Stomach smooth muscle (tissue), 2 donors: Measurements from ENCODE around the gene MEIOC.
"Not testable (repeated sequence)": the region's sequence is repeated elsewhere in the genome, so short reads cannot be mapped to it uniquely, and the experiment has no call there.

Experiments used
- H3K27ac ChIP-seq: one replicate; pipeline ENCODE4 v1.7.0; 2013; ENCODE audit warnings: mild to moderate bottlenecking, low read length, inconsistent platforms
- H3K27me3 ChIP-seq, 2 donors: one replicate each; pipeline ENCODE4 v1.7.0; 2013; ENCODE audit warnings: low read length in 2 of 2; ENCODE audit not compliant: insufficient read depth in 2 of 2, control insufficient read depth in 1 of 2
- H3K36me3 ChIP-seq, 2 donors: one replicate each; pipeline ENCODE4 v1.7.0; 2013; ENCODE audit warnings: low read length in 2 of 2; ENCODE audit not compliant: control insufficient read depth in 2 of 2, insufficient read depth in 2 of 2
- H3K4me1 ChIP-seq: one replicate; pipeline ENCODE4 v1.7.0; 2013; ENCODE audit warnings: low read length; ENCODE audit not compliant: control insufficient read depth, insufficient read depth
- H3K4me3 ChIP-seq, 2 donors: one replicate each; pipeline ENCODE4 v1.7.0; 2013; ENCODE audit warnings: low read length in 2 of 2
- H3K9ac ChIP-seq, 2 donors: one replicate each; pipeline ENCODE4 v1.7.0; 2013; ENCODE audit warnings: low read length in 2 of 2, mild to moderate bottlenecking in 1 of 2
- H3K9me3 ChIP-seq, 2 donors: one replicate each; pipeline ENCODE4 v1.7.0; 2013; ENCODE audit warnings: low read length in 2 of 2; ENCODE audit not compliant: control insufficient read depth in 2 of 2
- donor health status: healthy.
- donor health status: Pancreatic carcinoma.

Gene MEIOC

GRCh38 chr17:44628243-44629188, 27.8 kb upstream of the MEIOC start:
- no peak overlapping the region for H3K4me3 ChIP-seq
- H3K9ac ChIP-seq: no peak overlapping the region
- no peak overlapping the region for H3K27ac ChIP-seq
- no peaks in the 10 kb centered on the region for H3K4me1 ChIP-seq
- H3K9me3 ChIP-seq: peaks cover 0 to under 1% of the 10 kb centered on the region in 2 donors
- no peaks in the 10 kb centered on the region for H3K27me3 ChIP-seq
- H3K36me3 ChIP-seq: no peaks in the 10 kb centered on the region

- no peak overlapping the region for H3K27ac ChIP-seq
- H3K9ac ChIP-seq: no peak overlapping the region
- H3K36me3 ChIP-seq: no peaks in the 10 kb centered on the region
- no peaks in the 10 kb centered on the region for H3K4me1 ChIP-seq
- H3K4me3 ChIP-seq: no peak overlapping the region
- no peaks in the 10 kb centered on the region for H3K27me3 ChIP-seq
- H3K9me3 ChIP-seq: no peaks in the 10 kb centered on the region
Measured at GRCh38 chr17:44629314-44629713, 27.0 kb upstream of the MEIOC start.

DNA sequence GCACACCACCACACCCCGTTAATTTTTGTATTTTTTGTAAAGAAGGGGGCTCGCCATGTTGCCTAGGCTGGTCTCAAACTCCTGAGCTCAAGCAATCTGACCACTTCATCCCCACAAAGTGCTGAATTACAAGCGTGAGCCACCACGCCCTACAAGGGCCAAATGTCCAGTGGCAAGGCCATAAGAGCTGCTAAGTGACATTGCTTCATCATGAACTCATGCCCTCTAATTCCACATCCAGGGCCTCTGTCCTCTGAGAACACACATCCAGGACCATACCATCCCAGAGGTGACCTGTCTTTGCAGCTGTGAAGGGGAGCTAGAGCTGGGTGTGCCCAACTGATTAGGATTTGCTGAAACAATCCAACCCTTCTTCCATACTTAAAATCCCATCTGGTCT, 25.6 kb upstream of the MEIOC start:
- no peak overlapping the region for H3K9ac ChIP-seq
- no peak overlapping the region for H3K27ac ChIP-seq
- no peaks in the 10 kb centered on the region for H3K9me3 ChIP-seq
- H3K36me3 ChIP-seq: no peaks in the 10 kb centered on the region
- H3K4me1 ChIP-seq: no peaks in the 10 kb centered on the region
- no peaks in the 10 kb centered on the region for H3K27me3 ChIP-seq
- H3K4me3 ChIP-seq: no peak overlapping the region

DNA sequence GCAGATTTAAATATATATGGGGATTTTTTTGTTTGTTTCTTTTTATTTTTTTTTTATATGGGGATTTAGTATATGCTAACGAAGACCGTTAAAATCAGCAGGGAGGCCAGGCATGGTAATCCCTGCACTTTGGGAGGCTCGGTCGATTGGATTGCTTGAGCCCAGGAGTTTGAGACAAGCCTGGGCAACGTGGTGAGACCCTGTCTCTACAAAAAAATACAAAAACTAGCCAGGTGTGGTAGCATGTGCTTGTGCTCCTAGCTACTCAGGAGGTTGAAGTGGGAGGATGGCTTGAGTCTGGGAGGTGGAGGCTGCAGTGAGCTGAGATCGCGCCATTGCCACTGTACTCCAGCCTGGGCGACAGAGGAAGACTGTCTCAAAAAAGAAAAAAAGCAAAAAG, 22.3 kb upstream of the MEIOC start:
- Histone ChIP-seq H3K27me3 (peaks cover 0 to 2% of the 10 kb centered on the region in 2 donors), H3K36me3 (no peaks in the 10 kb centered on the region), H3K4me1 (no peaks in the 10 kb centered on the region), H3K9ac (no peak overlapping the region), H3K9me3 (no peaks in the 10 kb centered on the region), H3K4me3 (no peak overlapping the region), H3K27ac (no peak overlapping the region)

- not testable (repeated sequence) for H3K4me1 ChIP-seq, H3K4me3 ChIP-seq, H3K36me3 ChIP-seq, H3K9ac ChIP-seq, H3K27ac ChIP-seq, H3K27me3 ChIP-seq, H3K9me3 ChIP-seq
Measured at GRCh38 chr17:44634401-44634800, 21.9 kb upstream of the MEIOC start.

- H3K27ac ChIP-seq: no peak overlapping the region
- H3K4me1 ChIP-seq: no peaks in the 10 kb centered on the region
- H3K27me3 ChIP-seq: peaks cover 0 to 2% of the 10 kb centered on the region in 2 donors
- no peaks in the 10 kb centered on the region for H3K9me3 ChIP-seq
- H3K4me3 ChIP-seq: no peak overlapping the region
- H3K9ac ChIP-seq: no peak overlapping the region
- H3K36me3 ChIP-seq: no peaks in the 10 kb centered on the region
Measured at GRCh38 chr17:44636562-44636961, 19.7 kb upstream of the MEIOC start.

DNA sequence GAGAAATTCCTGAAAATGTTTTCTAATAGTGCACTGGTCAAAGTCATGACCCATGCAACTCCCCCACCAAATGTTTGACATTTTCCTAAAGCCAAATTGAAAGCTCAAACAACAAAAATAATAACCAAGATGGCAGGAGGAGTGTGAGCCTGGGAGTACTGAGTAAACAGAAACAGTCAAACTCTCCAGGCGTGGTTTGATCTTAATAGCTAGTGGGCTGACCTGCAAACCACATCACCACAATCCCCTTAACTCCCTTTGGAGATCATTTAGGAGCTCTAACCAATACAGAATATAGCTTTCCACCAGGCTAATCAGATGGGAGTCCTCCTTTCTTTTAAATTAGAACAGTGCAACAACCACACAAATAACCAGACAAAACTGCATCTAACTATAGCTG, 19.2 kb upstream of the MEIOC start:
- Histone ChIP-seq H3K27ac (no peak overlapping the region), H3K36me3 (no peaks in the 10 kb centered on the region), H3K4me3 (no peak overlapping the region), H3K9me3 (no peaks in the 10 kb centered on the region), H3K4me1 (no peaks in the 10 kb centered on the region), H3K27me3 (peaks cover 0 to 2% of the 10 kb centered on the region in 2 donors), H3K9ac (no peak overlapping the region)

GRCh38 chr17:44642834-44643233, 13.4 kb upstream of the MEIOC start:
- H3K4me3 ChIP-seq: no peak overlapping the region
- no peaks in the 10 kb centered on the region for H3K36me3 ChIP-seq
- no peak overlapping the region for H3K9ac ChIP-seq
- no peaks in the 10 kb centered on the region for H3K9me3 ChIP-seq
- H3K27ac ChIP-seq: no peak overlapping the region
- no peaks in the 10 kb centered on the region for H3K27me3 ChIP-seq
- peaks cover 2% of the 10 kb centered on the region for H3K4me1 ChIP-seq

GRCh38 chr17:44645341-44645740, 10.9 kb upstream of the MEIOC start:
- Histone ChIP-seq H3K36me3 (no peaks in the 10 kb centered on the region), H3K9ac (no peak overlapping the region), H3K9me3 (no peaks in the 10 kb centered on the region), H3K4me3 (no peak overlapping the region), H3K27me3 (no peaks in the 10 kb centered on the region), H3K27ac (no peak overlapping the region), H3K4me1 (peaks cover 2% of the 10 kb centered on the region)

DNA sequence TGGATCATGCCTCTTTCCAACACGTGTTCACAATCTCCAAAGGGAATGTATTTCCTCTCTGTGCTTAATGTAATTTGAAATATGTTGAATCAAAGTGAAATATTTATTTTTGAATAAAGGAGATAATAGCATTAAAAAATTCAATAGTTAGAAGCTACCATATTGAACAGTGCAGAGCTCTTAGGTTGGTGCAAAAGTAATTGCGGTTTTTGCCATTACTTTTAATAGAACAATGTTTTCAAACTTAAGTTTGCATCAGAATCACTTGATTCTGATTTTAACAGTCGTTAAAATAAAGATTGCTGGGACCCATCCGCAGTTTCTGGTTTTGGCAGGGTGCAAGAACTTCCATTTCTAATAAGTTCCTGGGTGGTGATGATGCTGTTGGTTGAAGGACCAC, 10.0 kb upstream of the MEIOC start:
- Histone ChIP-seq H3K9ac (no peak overlapping the region), H3K36me3 (no peaks in the 10 kb centered on the region), H3K27ac (no peak overlapping the region), H3K9me3 (no peaks in the 10 kb centered on the region), H3K27me3 (no peaks in the 10 kb centered on the region), H3K4me1 (peaks cover 2% of the 10 kb centered on the region), H3K4me3 (no peak overlapping the region)

GRCh38 chr17:44647736-44648135, 8.5 kb upstream of the MEIOC start:
- H3K4me3 ChIP-seq: no peak overlapping the region
- H3K9ac ChIP-seq: no peak overlapping the region
- H3K27me3 ChIP-seq: no peaks in the 10 kb centered on the region

More at GRCh38 chr17:44647736-44648135, 8.5 kb upstream of the MEIOC start:
- Histone ChIP-seq H3K36me3 (no peaks in the 10 kb centered on the region), H3K4me1 (no peaks in the 10 kb centered on the region), H3K9me3 (no peaks in the 10 kb centered on the region), H3K27ac (no peak overlapping the region)
